K562 (cell line): ENCODE results near the gene TNIK. TPM values are rescaled to one million over a fixed set of nuclear protein-coding genes. Genes with fewer than 3 reads are reported as not detected.

Source experiments
- ATAC-seq: fragments of 200-7000 bp; cut with Tn5 transposase; 3 replicates; pipeline ENCODE4 v1.9.1; 2020; ENCODE audit warnings: moderate library complexity
- BruUV-seq: library from RNA; stranded (reverse); fragments of 400-500 nt; replicated peaks from 2 replicates; lab custom pipeline; 2021; lab: Mats Ljungman, UMichigan
- CTCF ChIA-PET: fragments of 300-600 bp; formaldehyde crosslinking; extraction: SDS; loops from one replicate; lab custom pipeline; 2021; ENCODE audit warnings: low intra/inter-chr PET ratio; lab: Yijun Ruan, JAX
- POLR2A ChIA-PET: fragments of 300-600, 350-650 bp; sonication (Branson Sonifier 250); formaldehyde crosslinking; extraction: SDS; loops from one replicate; lab custom pipeline; 2021; ENCODE audit warnings: antibody characterized with exemption, inconsistent platforms; lab: Yijun Ruan, JAX
- DNase-seq, 4 experiments: peaks; one replicate each; pipeline versions ENCODE4 v3.0.0 to v3.0.0-alpha.2; 2011 to 2018; ENCODE audit warnings: low spot score in 3 of 4, mixed read lengths in 3 of 4; ENCODE audit errors: extremely low read depth in 1 of 4
- FAIRE-seq: peaks from 2 replicates; lab custom pipeline; 2011; peaks lifted over from hg19 to GRCh38; lab: Jason Lieb, UNC
- H2AFZ ChIP-seq: 2 replicates; pipeline ENCODE4 v1.6.0; 2011; ENCODE audit warnings: low read depth, low read length, control low read depth, inconsistent platforms
- H3K27ac ChIP-seq: fragments of 200-600 bp; 3 replicates; pipeline ENCODE4 v1.8.0; 2011; ENCODE audit warnings: low read depth, mild to moderate bottlenecking, control low read depth, inconsistent platforms, low read length, moderate library complexity, mixed read lengths; ENCODE audit errors: extremely low read depth
- H3K27me3 ChIP-seq, 2 experiments: fragments of 300-600 bp in 1 of 2; 2 replicates in 1 of 2; 3 replicates in 1 of 2; pipeline versions ENCODE4 v1.6.0 to v1.8.0; 2011; ENCODE audit warnings: inconsistent platforms in 2 of 2, low read length in 2 of 2, mild to moderate bottlenecking in 1 of 2, mixed read lengths in 1 of 2, moderate library complexity in 1 of 2; ENCODE audit not compliant: control insufficient read depth in 2 of 2, insufficient read depth in 2 of 2
- H3K36me3 ChIP-seq: fragments of 300-600 bp; 3 replicates; pipeline ENCODE4 v1.8.0; 2011; ENCODE audit warnings: mild to moderate bottlenecking, low read length, inconsistent platforms; ENCODE audit not compliant: control insufficient read depth, insufficient read depth
- H3K4me1 ChIP-seq, 2 experiments: fragments of 200-600 bp in 1 of 2; replicated peaks in 1 of 2; 2 replicates in 1 of 2; 3 replicates in 1 of 2; pipeline versions ENCODE4 v1.5.1 to v1.8.0; 2011; ENCODE audit warnings: inconsistent platforms in 2 of 2, low read length in 2 of 2, mild to moderate bottlenecking in 1 of 2, mixed read lengths in 1 of 2, moderate library complexity in 1 of 2; ENCODE audit not compliant: control insufficient read depth in 2 of 2, insufficient read depth in 2 of 2
- H3K4me2 ChIP-seq: 2 replicates; pipeline ENCODE4 v1.6.1; 2011; ENCODE audit warnings: low read length, control low read depth, inconsistent platforms, mixed read lengths; ENCODE audit not compliant: insufficient read depth
- H3K4me3 ChIP-seq: fragments of 200-600 bp; sonication (generic), shearing (Covaris generic); 2 replicates; pipeline ENCODE4 v1.5.1; 2016; ENCODE audit warnings: control low read depth, inconsistent platforms
- H3K79me2 ChIP-seq: fragments of 200-600 bp; 3 replicates; pipeline ENCODE4 v1.8.0; 2011; ENCODE audit warnings: low read length, inconsistent platforms; ENCODE audit not compliant: control insufficient read depth, insufficient read depth
- H3K9ac ChIP-seq, 2 experiments: 2 replicates each; pipeline versions ENCODE4 v1.6.0 to v1.6.1; 2011; ENCODE audit warnings: low read depth in 2 of 2, low read length in 2 of 2, control low read depth in 1 of 2, inconsistent platforms in 1 of 2, mild to moderate bottlenecking in 1 of 2, mixed read lengths in 1 of 2; ENCODE audit not compliant: insufficient read depth in 1 of 2
- H3K9me1 ChIP-seq: one replicate; pipeline ENCODE4 v1.6.0; 2011; ENCODE audit warnings: inconsistent platforms, mild to moderate bottlenecking, low read length, moderate library complexity; ENCODE audit not compliant: control insufficient read depth, insufficient read depth
- H3K9me3 ChIP-seq: replicated peaks from 2 replicates; pipeline ENCODE4 v1.5.1; 2011; ENCODE audit warnings: low read depth, low read length, inconsistent platforms; ENCODE audit not compliant: control insufficient read depth, insufficient read depth
- H4K20me1 ChIP-seq: replicated peaks from 2 replicates; pipeline ENCODE4 v1.6.1; 2011; ENCODE audit warnings: low read length, inconsistent platforms, mixed read lengths; ENCODE audit not compliant: control insufficient read depth, insufficient read depth
- AFF4 ChIP-seq: sonication (generic); formaldehyde crosslinking; IDR thresholded peaks from 2 replicates; pipeline ENCODE4 v1.8.0; 2023; ENCODE audit warnings: mild to moderate bottlenecking, missing genetic modification reagents
- EHMT2 ChIP-seq: fragments of 450-650 bp; IDR thresholded peaks from 2 replicates; pipeline ENCODE4 v1.6.1; 2018; ENCODE audit warnings: antibody characterized with exemption
- MEIS2 ChIP-seq: fragments of 450-650 bp; IDR thresholded peaks from 2 replicates; pipeline ENCODE4 v1.6.1; 2014; ENCODE audit warnings: mild to moderate bottlenecking; ENCODE audit not compliant: partially characterized antibody
- PBX2 ChIP-seq, 2 experiments: IDR thresholded peaks in 1 of 2; conservative IDR thresholded peaks in 1 of 2; 2 replicates each; pipeline ENCODE4 v1.6.1; 2016; ENCODE audit warnings: low read depth in 2 of 2, mild to moderate bottlenecking in 1 of 2, missing compliant biosample characterization in 1 of 2, missing genetic modification characterization in 1 of 2, moderate library complexity in 1 of 2
- PKNOX1 ChIP-seq: fragments of 450-650 bp; IDR thresholded peaks from 2 replicates; pipeline ENCODE4 v1.6.1; 2016
- PRDM10 ChIP-seq: fragments of 450-650 bp; IDR thresholded peaks from 2 replicates; pipeline ENCODE4 v1.6.1; 2018; ENCODE audit not compliant: partially characterized antibody
- ZKSCAN3 ChIP-seq: fragments of 250-450 bp; sonication (Bioruptor Pico); IDR thresholded peaks from 2 replicates; pipeline ENCODE4 v1.4.0; 2020
- WGBS: fragments of 100-300 bp; shearing (Covaris generic); methylation state at CpG from one replicate; pipeline ENCODE4 v1.1.6; 2016; ENCODE audit warnings: low coverage, mixed read lengths; ENCODE audit not compliant: insufficient coverage; ENCODE audit errors: missing lambda C conversion rate; 5-methylcytosine and 5-hydroxymethylcytosine counted together
- in situ Hi-C: fragments of 300-500 bp; cut with MboI; formaldehyde crosslinking; loops from 4 replicates; pipeline ENCODE4 v1.15.0; 2018; ENCODE audit warnings: inconsistent platforms, mixed read lengths
- intact Hi-C: fragments of 100-400 bp; cut with micrococcal nuclease; formaldehyde crosslinking; loops from 2 replicates; pipeline ENCODE4 v1.14.2; 2022
- polyA plus RNA-seq, 8 experiments: library from polyadenylated mRNA; depleted of rRNA in 4 of 8; stranded (reverse) in 5 of 8; unstranded in 3 of 8; fragments of >200 nt; fragmentation: Nextera tagmentation in 2 of 8; fragmentation: Illumina TruSeq in 1 of 8; extraction: Ambion mirVana in 2 of 8; extraction: Trizol in 1 of 8; gene quantifications; 2 replicates each; pipeline versions ENCODE4 v1.2.1 to v1.2.3, GENCODE V29; 2011 to 2014; ENCODE audit warnings: inconsistent platforms in 1 of 8, missing spikeins in 1 of 8
- total RNA-seq, 7 experiments: library from RNA; depleted of rRNA in 6 of 7; stranded (reverse); fragments of >200 nt in 6 of 7; fragmentation: Illumina TruSeq in 2 of 7; extraction: Trizol in 2 of 7; gene quantifications; 2 replicates each; pipeline versions ENCODE4 v1.2.1 to v1.2.3, GENCODE V29; 2011 to 2021; ENCODE audit warnings: low replicate concordance in 1 of 7

TNIK gene
- total and polyA plus RNA-seq, 9 of the 15 experiments (the other 6 are each of a cell fraction or from before 2014, with no cell fraction given): 6.6 to 39.0 (median 24.7) TPM

GRCh38 chr3:171245796-171246765, 214.1 kb downstream of the TNIK start:
- Histone ChIP-seq H3K4me2 (no peak overlapping the region), H3K36me3 (no peaks in the 10 kb centered on the region), H3K4me3 (no peak overlapping the region), H4K20me1 (no peaks in the 10 kb centered on the region), H3K27ac (no peak overlapping the region), H3K9me3 (no peaks in the 10 kb centered on the region), H3K9ac (no peak overlapping the region), H2AFZ (no peak overlapping the region), H3K27me3 (no peaks in the 10 kb centered on the region), H3K9me1 (peaks cover 5% of the 10 kb centered on the region), H3K79me2 (0 out of 3 replicates have a peak, but pooled peaks cover 4% of the 10 kb centered on the region), H3K4me1 (peaks cover 0 to 11% of the 10 kb centered on the region in 2 experiments; a peak in 2 of 5 replicates)
- WGBS: 52% methylated on average over 4 of the region's 4 CpGs
- in situ Hi-C loops: no loop called here
- CTCF ChIA-PET: interaction anchor here (0.7 kb wide), 1 partner anchor 192 kb away, joined by 3 read pairs; no protein-coding TSS in a partner anchor
- BruUV-seq: no TSS peak
- intact Hi-C loops: no loop called here
- POLR2A ChIA-PET: interaction anchor here (1.0 kb wide), 1 partner anchor 25 kb away, joined by 8 read pairs; no protein-coding TSS in a partner anchor
- ATAC-seq (no peak), FAIRE-seq (no peak), DNase-seq (no peak)
- TF ChIP-seq MEIS2 (peak; percentile 59), PKNOX1 (peak; percentile 79), EHMT2 (0 out of 2 replicates have a peak, but pooled peaks have one; percentile 13), ZKSCAN3 (CRISPR knock-in tag) (no peak), AFF4 (CRISPR knock-in tag) (no peak), PBX2 (CRISPR knock-in tag; IDR thresholded peaks at IDR 0.05; ENCODE audit: low read depth) (no peak), PBX2 (tag; conservative IDR thresholded peaks at IDR 0.05; ENCODE audit: low read depth) (peak; percentile 73), PRDM10 (no peak)
